Heart right ventricle (tissue), 16 donors: ENCODE measurements around the gene SCGB3A1. TPM values are rescaled to one million over a fixed set of nuclear protein-coding genes. Genes with fewer than 3 reads are reported as not detected.

Experiments
- ATAC-seq, 8 donors: fragments of 200-7000 bp; cut with Tn5 transposase; one replicate each; pipeline ENCODE4 v1.9.1; 2020; ENCODE audit warnings: mild to moderate bottlenecking in 8 of 8, moderate library complexity in 8 of 8, moderate number of reproducible peaks in 1 of 8
- DNase-seq, 2 donors: peaks; one replicate each; pipeline ENCODE4 v3.0.0-alpha.2; 2020
- H3K27ac ChIP-seq, 10 donors: fragments of 200-600 bp; sonication (generic) in 2 of 10; one replicate each; pipeline versions ENCODE4 v1.5.0 to v1.8.0; 2020 to 2022; ENCODE audit warnings: mild to moderate bottlenecking in 3 of 10
- H3K27me3 ChIP-seq, 7 donors: fragments of 200-600 bp; one replicate each; pipeline ENCODE4 v1.8.0; 2021 to 2022; ENCODE audit warnings: mild to moderate bottlenecking in 2 of 7
- H3K36me3 ChIP-seq, 9 donors: fragments of 200-600 bp; sonication (generic) in 1 of 9; one replicate each; pipeline versions ENCODE4 v1.5.0 to v1.8.0; 2020 to 2022; ENCODE audit warnings: mild to moderate bottlenecking in 2 of 9
- H3K4me1 ChIP-seq, 9 donors: fragments of 200-600 bp; sonication (generic) in 1 of 9; one replicate each; pipeline versions ENCODE4 v1.5.0 to v1.8.0; 2020 to 2022; ENCODE audit warnings: mild to moderate bottlenecking in 4 of 9
- H3K4me3 ChIP-seq, 10 donors: fragments of 200-600 bp; sonication (generic) in 2 of 10; one replicate each; pipeline versions ENCODE4 v1.5.0 to v1.8.0; 2020 to 2022; ENCODE audit warnings: mild to moderate bottlenecking in 7 of 10, moderate library complexity in 2 of 10
- H3K9me3 ChIP-seq, 11 donors: fragments of 200-600 bp in 10 of 11; sonication (generic) in 2 of 11; one replicate each; pipeline versions ENCODE4 v1.5.0 to v1.8.0; 2013 to 2022; ENCODE audit warnings: mild to moderate bottlenecking in 2 of 11, control low read depth in 1 of 11, moderate library complexity in 1 of 11
- CTCF ChIP-seq, 9 donors: fragments of 200-600 bp; sonication (generic) in 2 of 9; IDR thresholded peaks; one replicate each; pipeline versions ENCODE4 v1.5.0 to v1.8.0; 2021 to 2022; ENCODE audit warnings: antibody characterized with exemption in 9 of 9, mild to moderate bottlenecking in 5 of 9, moderate library complexity in 1 of 9
- WGBS, 2 donors: extraction: QIAGEN DNeasy Blood & Tissue Kit; methylation state at CpG; one replicate each; pipeline ENCODE4 v1.1.7; 2013; ENCODE audit warnings: inconsistent platforms in 1 of 2; 5-methylcytosine and 5-hydroxymethylcytosine counted together
- intact Hi-C, 10 donors: fragments of 100-400 bp; cut with DNase I; formaldehyde crosslinking; loops; one replicate each; pipeline versions ENCODE4 v1.11.1 to v1.14.2; 2022
- polyA plus RNA-seq, 2 donors: library from polyadenylated mRNA; stranded (reverse); fragments of 200-250 nt; gene quantifications; one replicate each; pipeline ENCODE4 v1.2.3, GENCODE V29; 2013
- total RNA-seq, 10 donors: library from RNA; stranded (reverse); fragmentation: NEBNext Ultra II Directional in 3 of 10; extraction: Animal tissue kit (Norgen Biotek cat#: 25700) in 3 of 10; gene quantifications; one replicate each; pipeline versions ENCODE4 v1.2.1 to v1.2.4, GENCODE V29; 2021 to 2023
- donor health status: Arrhythmogenic right ventricular cardiomyopathy.
- donor health status: ischemic (EF 13 %, LVEDD 7.1; RV severe dilation, severe dysfunction).
- donor health status: healthy with polysubstance abuse.
- donor health status: DM: no; HTN: yes; CAD: no.
- donor health status: DM: no; HTN: no; CAD: no.
- donor health status: ischemic (EF 25% LVEDD 6.9; RV normal size, moderate dysfunction).
- donor health status: ischemic (EF 25% LVEDD 5.7; RV mildly dilated, moderate dysfunction).
- donor health status: healthy.
- donor health status: DM: yes; HTN: yes; CAD: no.
- donor health status: Ischemic cardiomyopathy.
- donor health status: ischemic (EF 35%, LVEDD 5.7; RV mildly dilated, moderate dysfunction).
- donor health status: nonischemic (EF 11% LVEDD 7.7; RV severe dilation, severe dysfunction).
- donor health status: DM: yes; HTN: yes; CAD: no.
- donor health status: PGD.
- donor health status: ischemic (EF 29% LVEDD 5.4; RV normal size, mild dysfunction).
- donor health status: nonischemic (EF 23%, LVEDD 6.1; RV moderate dilation, normal function).

The SCGB3A1 gene
- total and polyA plus RNA-seq, 12 donors, result 0.38 to 0.88 (median 0.53) TPM; not detected in 7

DNA sequence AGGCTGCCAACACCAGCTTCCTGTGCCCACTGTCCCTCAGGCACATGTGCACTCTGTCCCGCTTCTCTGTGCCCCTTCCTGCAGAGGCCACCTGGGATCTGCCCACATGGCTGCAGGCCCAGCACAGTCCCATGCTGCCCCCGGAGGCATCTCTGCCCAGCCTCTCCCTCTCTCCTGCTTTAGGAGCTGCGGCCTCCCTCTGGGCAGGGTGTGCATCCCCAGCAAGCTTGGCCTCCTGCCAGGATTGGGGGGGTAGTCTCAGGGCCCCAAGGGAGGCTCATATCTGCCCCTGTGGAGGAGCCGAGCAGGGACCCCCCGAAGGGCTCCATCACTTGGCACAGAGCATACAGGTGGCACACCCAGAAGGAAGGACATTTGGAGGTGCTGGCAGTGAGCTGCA, 33.3 kb upstream of the SCGB3A1 start:
- H3K4me1 ChIP-seq, result peaks cover 0 to 23% (median 9%) of the 10 kb centered on the region in 9 donors
- WGBS, 2 donors, result 49 to 53% methylated on average over 5 of the region's 5 CpGs
- H3K36me3 ChIP-seq, result peaks cover 0 to 17% (median 0%) of the 10 kb centered on the region in 9 donors
- intact Hi-C loops, result no loop called here
- H3K9me3 ChIP-seq, result no peaks in the 10 kb centered on the region
- peak overlapping the region in 2 of 10 donors; percentile 66 to 75 for H3K27ac ChIP-seq
- no peak for TF ChIP-seq CTCF (IDR thresholded peaks at IDR 0.05)
- H3K4me3 ChIP-seq, result no peak overlapping the region
- ATAC-seq (peak in 1 of 8 donors; percentile 10), DNase-seq (no peak)
- peaks cover 0 to 14% (median 7%) of the 10 kb centered on the region in 7 donors for H3K27me3 ChIP-seq

- no peaks in the 10 kb centered on the region for H3K9me3 ChIP-seq
- intact Hi-C loops, result no loop called here
- H3K4me3 ChIP-seq, result peak overlapping the region in 1 of 10 donors; percentile 8
- peak in 1 of 8 donors; percentile 20 for ATAC-seq
- H3K27me3 ChIP-seq, result peaks cover 0 to 20% (median 13%) of the 10 kb centered on the region in 7 donors
- H3K27ac ChIP-seq, result peak overlapping the region in 9 of 10 donors; percentile 20 to 75 (median 61)
- 78 to 80% methylated on average over 15 of the region's 15 CpGs for WGBS, 2 donors
- no peak for DNase-seq
- peaks cover 0 to 14% (median 0%) of the 10 kb centered on the region in 9 donors for H3K36me3 ChIP-seq
- H3K4me1 ChIP-seq, result peaks cover 0 to 23% (median 9%) of the 10 kb centered on the region in 9 donors
- no peak for TF ChIP-seq CTCF (IDR thresholded peaks at IDR 0.05)
Observed at GRCh38 chr5:180623844-180624243, 32.5 kb upstream of the SCGB3A1 start.

GRCh38 chr5:180623411-180623834, 32.1 kb upstream of the SCGB3A1 start:
- no peak for TF ChIP-seq CTCF (IDR thresholded peaks at IDR 0.05)
- ATAC-seq (peak in 7 of 8 donors; percentile 13 to 61 (median 48)), DNase-seq (no peak)
- Histone ChIP-seq H3K9me3 (no peaks in the 10 kb centered on the region), H3K4me3 (peak overlapping the region in 1 of 10 donors; percentile 8), H3K27me3 (peaks cover 0 to 24% (median 13%) of the 10 kb centered on the region in 7 donors), H3K36me3 (peaks cover 0 to 14% (median 0%) of the 10 kb centered on the region in 9 donors), H3K27ac (peak overlapping the region in 9 of 10 donors; percentile 20 to 75 (median 62)), H3K4me1 (peaks cover 0 to 25% (median 9%) of the 10 kb centered on the region in 9 donors)
- 68 to 71% methylated on average over 10 of the region's 10 CpGs for WGBS, 2 donors
- intact Hi-C loops, result no loop called here

DNA sequence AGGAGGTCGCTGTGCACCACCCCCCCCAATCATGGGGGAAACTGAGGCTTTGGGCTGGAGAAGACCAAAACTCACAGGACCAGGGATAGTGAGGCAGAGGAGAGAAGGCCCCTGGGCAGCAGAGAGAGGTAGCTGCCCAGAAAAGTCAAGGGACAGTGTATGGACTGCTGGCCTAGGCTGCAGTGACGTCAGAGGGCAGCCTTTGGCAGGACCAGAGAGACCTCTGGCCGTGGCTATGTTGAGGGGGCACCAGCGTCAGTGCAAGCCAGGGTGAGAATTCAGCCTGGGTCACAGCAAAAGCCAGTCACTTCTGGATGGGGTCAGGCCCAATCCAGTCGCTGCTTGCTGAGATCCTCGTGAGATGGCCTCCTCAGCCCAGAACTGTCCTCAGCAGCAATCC, 31.6 kb upstream of the SCGB3A1 start:
- intact Hi-C loops, result no loop called here
- ATAC-seq (no peak), DNase-seq (no peak)
- 89 to 90% methylated on average over 6 of the region's 6 CpGs for WGBS, 2 donors
- TF ChIP-seq CTCF (IDR thresholded peaks at IDR 0.05), result no peak
- Histone ChIP-seq H3K4me3 (no peak overlapping the region), H3K27ac (peak overlapping the region in 9 of 10 donors; percentile 20 to 75 (median 62)), H3K9me3 (no peaks in the 10 kb centered on the region), H3K4me1 (peaks cover 0 to 27% (median 9%) of the 10 kb centered on the region in 9 donors), H3K36me3 (peaks cover 0 to 12% (median 0%) of the 10 kb centered on the region in 9 donors), H3K27me3 (peaks cover 0 to 26% (median 13%) of the 10 kb centered on the region in 7 donors)
